ENCODE results near the gene PSAT1.

The PSAT1 gene

GRCh38 chr9:78272307-78272706, 24.6 kb upstream of the PSAT1 start:
- TF ChIP-seq POLR2AphosphoS5 (IDR thresholded peaks at IDR 0.05; ENCODE audit: low read depth, low read length) (no peak), SIN3A (IDR thresholded peaks at IDR 0.05; ENCODE audit: borderline replicate concordance, insufficient read depth, low read length) (no peak), REST (IDR thresholded peaks at IDR 0.05; ENCODE audit: insufficient read depth in 1 of 2, low read depth in 2 of 2, low read length in 2 of 2) (no peak), FOXP2 (optimal IDR thresholded peaks at IDR 0.05; ENCODE audit: borderline replicate concordance, extremely low read depth, extremely low read length, insufficient read depth) (no peak), TAF1 (IDR thresholded peaks at IDR 0.05; ENCODE audit: borderline replicate concordance, insufficient read depth, low read length) (no peak)

- no peak for TF ChIP-seq POLR2AphosphoS5 (IDR thresholded peaks at IDR 0.05; ENCODE audit: low read depth, low read length)
- no peak for TF ChIP-seq REST (IDR thresholded peaks at IDR 0.05; ENCODE audit: insufficient read depth in 1 of 2, low read depth in 2 of 2, low read length in 2 of 2)
- TF ChIP-seq SIN3A (IDR thresholded peaks at IDR 0.05; ENCODE audit: borderline replicate concordance, insufficient read depth, low read length): no peak
- no peak for TF ChIP-seq FOXP2 (optimal IDR thresholded peaks at IDR 0.05; ENCODE audit: borderline replicate concordance, extremely low read depth, extremely low read length, insufficient read depth)
- no peak for TF ChIP-seq TAF1 (IDR thresholded peaks at IDR 0.05; ENCODE audit: borderline replicate concordance, insufficient read depth, low read length)
Observed at GRCh38 chr9:78273761-78274160, 23.2 kb upstream of the PSAT1 start.

GRCh38 chr9:78278177-78278777, 18.6 kb upstream of the PSAT1 start:
- no peak for TF ChIP-seq TAF1 (IDR thresholded peaks at IDR 0.05; ENCODE audit: borderline replicate concordance, insufficient read depth, low read length)
- TF ChIP-seq SIN3A (IDR thresholded peaks at IDR 0.05; ENCODE audit: borderline replicate concordance, insufficient read depth, low read length): no peak
- no peak for TF ChIP-seq POLR2AphosphoS5 (IDR thresholded peaks at IDR 0.05; ENCODE audit: low read depth, low read length)

GRCh38 chr9:78278801-78279200, 18.1 kb upstream of the PSAT1 start:
- no peak for TF ChIP-seq TAF1 (IDR thresholded peaks at IDR 0.05; ENCODE audit: borderline replicate concordance, insufficient read depth, low read length)
- no peak for TF ChIP-seq FOXP2 (optimal IDR thresholded peaks at IDR 0.05; ENCODE audit: borderline replicate concordance, extremely low read depth, extremely low read length, insufficient read depth)
- no peak for TF ChIP-seq REST (IDR thresholded peaks at IDR 0.05; ENCODE audit: insufficient read depth in 1 of 2, low read depth in 2 of 2, low read length in 2 of 2)
- no peak for TF ChIP-seq SIN3A (IDR thresholded peaks at IDR 0.05; ENCODE audit: borderline replicate concordance, insufficient read depth, low read length)
- TF ChIP-seq POLR2AphosphoS5 (IDR thresholded peaks at IDR 0.05; ENCODE audit: low read depth, low read length): no peak

- no peak for TF ChIP-seq FOXP2 (optimal IDR thresholded peaks at IDR 0.05; ENCODE audit: borderline replicate concordance, extremely low read depth, extremely low read length, insufficient read depth)
- TF ChIP-seq TAF1 (IDR thresholded peaks at IDR 0.05; ENCODE audit: borderline replicate concordance, insufficient read depth, low read length): no peak
- TF ChIP-seq POLR2AphosphoS5 (IDR thresholded peaks at IDR 0.05; ENCODE audit: low read depth, low read length): no peak
- no peak for TF ChIP-seq SIN3A (IDR thresholded peaks at IDR 0.05; ENCODE audit: borderline replicate concordance, insufficient read depth, low read length)
- TF ChIP-seq REST (IDR thresholded peaks at IDR 0.05; ENCODE audit: insufficient read depth in 1 of 2, low read depth in 2 of 2, low read length in 2 of 2): no peak
Observed at GRCh38 chr9:78280982-78281668, 15.8 kb upstream of the PSAT1 start.
